GM18508 (cell line): Measurements from ENCODE around the gene LRRC63.
"Not testable (repeated sequence)": the region's sequence is repeated elsewhere in the genome, so short reads cannot be mapped to it uniquely, and the experiment has no call there.

Experiments
- ATAC-seq: cut with Tn5 transposase; IDR thresholded peaks from one replicate; pipeline ENCODE4 v1.9.1; 2021; ENCODE audit warnings: moderate number of reproducible peaks; ENCODE audit not compliant: insufficient read depth, unreplicated experiment

Gene LRRC63

DNA sequence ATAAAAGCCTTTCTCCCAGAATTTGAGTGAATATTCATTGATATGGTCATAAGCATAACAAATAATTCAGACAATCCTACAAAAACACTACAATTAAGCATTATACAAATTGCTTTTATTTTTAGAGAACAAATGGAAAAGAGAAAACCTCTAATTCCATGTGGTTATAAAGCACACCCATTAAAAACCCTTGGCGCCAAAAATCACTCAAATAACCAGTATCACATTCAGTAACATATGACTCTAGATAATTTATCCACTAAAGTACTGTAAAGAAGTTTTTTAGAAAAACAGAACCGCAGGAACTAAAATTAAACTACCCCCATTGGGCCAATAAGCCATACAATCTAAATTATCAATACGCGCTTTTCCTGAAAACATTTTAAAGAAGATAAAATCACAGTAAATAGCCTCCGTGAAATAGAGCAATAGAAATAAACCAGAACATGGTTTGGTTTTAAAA is 30.3 kb upstream of the LRRC63 start:
- no peak for ATAC-seq

DNA sequence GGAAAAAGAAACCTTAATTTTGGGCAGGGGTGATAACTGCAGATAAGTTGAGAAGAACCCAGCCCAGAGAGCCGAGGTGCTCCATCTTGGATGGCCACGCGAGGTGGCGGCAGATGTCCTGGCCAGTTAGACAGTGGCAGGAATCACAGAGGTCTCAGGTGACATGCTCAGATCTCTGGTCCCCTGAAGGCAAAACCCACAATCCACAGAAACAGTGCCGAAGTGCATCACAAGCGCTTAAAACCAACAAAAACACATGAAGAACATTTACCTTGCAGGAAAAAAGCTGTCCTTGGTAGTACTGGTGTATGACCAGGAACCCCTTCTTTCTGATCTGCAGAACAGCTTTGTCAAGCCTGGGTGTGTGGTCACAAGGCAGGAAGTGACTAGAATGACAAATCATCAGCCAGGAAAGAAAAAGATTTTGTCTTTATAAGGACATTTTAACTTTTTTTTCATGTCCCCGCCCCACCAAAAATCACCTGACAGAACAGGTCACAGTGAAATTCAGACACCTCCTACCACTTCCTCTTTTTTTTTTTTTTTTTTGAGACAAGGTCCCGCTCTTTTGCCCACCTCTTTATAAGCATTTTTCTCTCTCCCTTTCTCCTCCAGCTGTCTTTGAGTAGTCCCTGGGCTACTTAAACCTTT is 29.8 kb upstream of the LRRC63 start, which contains the start of gene LCP1:
LCP1 (minus strand) TSS at position 338 of the 651 bp plus-strand sequence. CDS start 22,515 bp downstream, outside the sequence.
- ATAC-seq: peak; percentile 56

DNA sequence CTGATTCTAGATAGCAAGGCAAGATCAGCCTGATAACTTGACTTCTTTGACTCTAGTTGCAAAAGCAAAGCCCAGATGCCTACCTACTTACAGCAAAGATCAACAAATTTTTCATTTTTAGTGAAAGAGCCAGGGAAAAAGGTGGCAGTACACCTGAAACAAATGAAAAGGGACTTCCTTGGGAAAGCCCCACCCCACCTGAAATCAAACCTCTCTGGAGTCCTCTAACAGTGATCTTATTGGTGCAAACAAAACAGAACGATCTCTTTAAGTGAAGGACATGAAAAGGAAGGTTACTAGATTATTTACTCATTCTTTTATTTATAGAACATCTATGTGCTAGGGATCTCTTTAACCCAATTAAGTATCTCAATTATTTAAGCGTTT is 29.2 kb upstream of the LRRC63 start:
- ATAC-seq: no peak

DNA sequence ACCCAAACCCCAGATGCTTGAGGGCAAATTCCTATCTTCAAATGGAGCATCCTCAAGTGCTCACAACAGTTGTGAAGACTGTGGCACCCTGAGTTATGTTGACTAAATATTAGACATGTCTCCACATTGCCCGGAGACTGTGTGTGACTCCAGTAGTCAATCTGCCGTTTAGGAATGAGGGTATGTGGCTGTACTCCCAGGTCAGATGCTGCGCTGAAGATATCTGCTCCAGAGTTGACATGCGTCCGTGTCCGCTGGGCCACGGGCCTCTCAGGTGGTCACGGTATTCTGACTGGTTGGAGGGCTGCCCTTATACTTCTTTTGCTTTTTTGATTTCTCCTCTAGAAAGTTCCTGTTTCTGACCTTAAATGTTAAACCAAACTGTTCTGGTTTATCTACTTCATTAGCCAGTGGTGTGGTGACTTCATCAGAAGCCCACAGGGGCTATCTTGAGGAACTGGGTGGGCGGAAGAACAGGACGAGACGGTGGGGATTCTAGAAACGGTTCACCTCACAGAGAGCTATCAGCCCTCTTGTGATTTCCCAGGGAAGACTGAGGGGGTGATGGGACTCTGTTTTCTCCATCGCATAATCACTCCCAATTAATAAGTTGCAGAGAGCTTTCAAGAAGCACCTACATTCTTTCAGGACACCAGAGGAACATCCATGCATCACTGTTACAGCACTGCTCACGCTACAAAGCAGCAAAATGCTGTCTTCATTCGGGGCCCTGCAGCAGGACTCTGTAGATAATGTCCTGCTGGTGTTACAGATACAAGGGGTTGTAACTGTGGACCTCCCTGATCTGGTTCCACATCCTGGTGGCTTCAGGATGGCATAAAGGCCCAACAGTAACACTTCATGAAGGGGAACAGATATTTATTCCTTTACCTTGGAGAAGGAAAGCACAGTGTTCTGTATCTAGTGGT is 28.4 kb upstream of the LRRC63 start:
- ATAC-seq: no peak

DNA sequence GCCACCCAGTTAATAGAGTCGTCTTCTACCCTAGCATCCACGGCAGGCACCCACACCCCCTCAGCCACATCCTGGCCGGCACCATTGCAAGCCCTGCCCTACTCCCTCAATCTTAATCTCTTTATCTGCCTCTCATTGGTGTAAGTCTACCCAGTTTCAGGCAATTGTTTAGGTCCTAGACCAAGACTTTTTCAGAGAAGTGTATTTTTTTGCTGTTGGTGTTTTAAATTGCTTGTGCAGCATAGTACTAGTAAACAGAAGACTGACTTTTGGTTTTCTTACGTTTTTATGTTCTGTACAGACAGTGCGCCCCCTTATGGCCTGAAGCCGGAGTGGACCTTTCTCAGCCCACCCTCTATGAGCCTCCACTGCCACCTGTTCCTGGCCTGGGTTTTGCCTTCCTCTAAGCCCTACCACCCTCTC is 27.4 kb upstream of the LRRC63 start:
- no peak for ATAC-seq

DNA sequence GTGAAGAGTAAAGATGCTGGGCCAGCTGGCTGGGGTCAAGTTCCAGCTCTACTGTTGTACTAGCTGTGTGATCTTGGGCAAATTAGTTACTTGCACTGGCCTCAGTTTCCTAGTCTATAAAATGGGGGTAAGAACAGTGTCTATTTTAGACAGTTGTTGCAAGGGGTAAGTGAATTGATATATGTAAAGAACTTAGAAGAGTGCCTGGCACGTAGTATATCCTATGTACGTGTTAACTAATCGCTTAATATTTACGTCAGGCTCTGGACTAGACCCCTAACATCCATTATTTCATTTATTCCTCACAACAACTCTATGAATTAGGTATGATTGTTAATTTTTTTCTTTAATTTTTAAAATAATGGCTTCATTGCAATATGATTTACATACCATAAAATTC is 26.1 kb upstream of the LRRC63 start:
- no peak for ATAC-seq

DNA sequence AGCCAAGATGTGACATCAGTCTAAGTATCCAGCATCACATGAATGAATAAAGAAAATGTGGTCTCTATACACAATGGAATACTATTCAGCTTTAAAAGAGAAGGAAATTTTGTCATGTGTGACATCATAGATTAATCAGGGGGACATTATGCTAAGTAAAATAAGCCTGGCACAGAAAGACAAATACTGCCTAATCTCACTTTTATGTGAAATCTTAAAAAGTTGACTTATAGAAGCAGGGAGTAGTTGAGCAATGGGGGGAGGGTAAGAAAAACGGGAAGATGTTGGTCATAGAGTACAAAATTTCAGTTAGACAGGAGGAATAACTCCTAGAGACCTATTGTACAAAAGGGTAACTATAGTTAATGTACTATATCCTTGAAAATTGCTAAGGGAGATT is 19.3 kb upstream of the LRRC63 start:
- ATAC-seq: no peak

DNA sequence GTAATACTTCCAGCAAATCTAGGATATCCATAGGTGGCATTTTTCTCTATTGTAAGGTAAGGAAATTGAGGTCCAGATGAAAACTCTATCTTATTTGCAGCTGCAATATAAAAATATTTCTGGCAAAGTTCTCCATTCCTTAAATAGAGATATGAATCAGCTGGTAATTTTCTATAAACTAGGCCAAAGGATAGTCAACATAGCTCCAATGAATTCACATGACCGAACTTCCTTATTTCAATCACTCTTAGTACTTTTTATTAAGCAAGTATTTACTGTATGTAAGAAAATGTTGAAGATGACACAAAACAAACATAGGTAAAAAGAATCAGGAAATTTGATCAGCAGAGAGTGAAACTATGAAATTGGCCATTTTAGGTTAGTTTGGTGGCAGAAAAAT is 16.7 kb upstream of the LRRC63 start:
- ATAC-seq: no peak

DNA sequence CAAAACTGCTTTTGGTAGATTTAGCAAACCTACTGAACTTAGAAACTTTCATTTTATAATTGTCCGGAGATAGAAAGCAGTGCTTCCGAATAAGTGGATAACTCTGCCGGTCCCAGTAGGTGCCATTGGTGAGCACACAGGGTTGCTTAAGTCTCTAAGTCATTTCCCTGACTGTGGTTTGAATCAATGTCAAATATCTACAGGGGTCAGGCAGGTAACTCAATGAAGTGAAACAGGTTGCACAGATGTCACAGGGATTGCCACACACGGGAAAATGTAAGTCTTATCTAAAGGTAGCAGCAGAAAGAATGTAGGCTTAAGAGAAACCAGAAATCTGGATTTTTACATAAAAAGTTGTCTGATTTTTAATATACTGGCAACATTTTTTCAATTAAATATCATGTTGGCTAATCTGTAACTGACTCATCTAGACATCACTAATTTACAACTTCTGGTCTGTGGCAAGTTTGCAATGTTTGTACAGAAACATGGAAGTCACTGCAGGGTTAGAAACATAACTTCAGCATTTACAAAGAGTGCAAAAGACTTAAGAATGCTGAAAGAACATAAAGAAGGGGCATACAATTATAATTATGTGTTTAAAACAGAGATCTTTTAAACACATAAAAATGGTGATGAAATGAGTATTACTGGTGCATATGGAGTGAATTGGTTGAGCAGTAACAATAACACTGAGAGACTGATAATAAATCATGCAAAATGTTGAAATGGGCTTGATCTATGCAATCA is 14.3 kb upstream of the LRRC63 start:
- no peak for ATAC-seq

DNA sequence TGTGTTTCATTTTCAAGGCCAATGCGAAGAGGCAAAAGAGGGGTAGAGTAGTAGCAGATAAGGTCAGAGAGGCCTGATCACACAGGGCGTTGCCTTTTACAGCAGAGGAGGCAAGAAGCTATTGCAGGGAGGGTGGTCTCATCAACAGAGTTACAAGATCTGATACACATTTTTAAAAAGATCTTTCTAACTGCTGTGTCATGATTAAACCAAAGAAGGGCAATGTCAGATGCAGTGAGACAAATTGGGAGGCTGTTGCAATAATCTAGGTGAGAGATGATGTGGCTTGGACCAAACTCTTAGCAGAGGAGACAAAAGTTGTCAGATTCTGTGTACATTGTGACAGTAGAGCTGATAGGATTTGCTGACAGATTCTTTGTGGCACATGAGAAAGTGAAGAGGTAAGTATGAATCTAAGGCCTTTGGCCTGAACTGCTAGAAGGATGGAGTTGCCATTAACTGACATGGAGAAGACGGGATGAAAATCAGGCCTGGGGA is 13.0 kb upstream of the LRRC63 start:
- ATAC-seq: no peak

DNA sequence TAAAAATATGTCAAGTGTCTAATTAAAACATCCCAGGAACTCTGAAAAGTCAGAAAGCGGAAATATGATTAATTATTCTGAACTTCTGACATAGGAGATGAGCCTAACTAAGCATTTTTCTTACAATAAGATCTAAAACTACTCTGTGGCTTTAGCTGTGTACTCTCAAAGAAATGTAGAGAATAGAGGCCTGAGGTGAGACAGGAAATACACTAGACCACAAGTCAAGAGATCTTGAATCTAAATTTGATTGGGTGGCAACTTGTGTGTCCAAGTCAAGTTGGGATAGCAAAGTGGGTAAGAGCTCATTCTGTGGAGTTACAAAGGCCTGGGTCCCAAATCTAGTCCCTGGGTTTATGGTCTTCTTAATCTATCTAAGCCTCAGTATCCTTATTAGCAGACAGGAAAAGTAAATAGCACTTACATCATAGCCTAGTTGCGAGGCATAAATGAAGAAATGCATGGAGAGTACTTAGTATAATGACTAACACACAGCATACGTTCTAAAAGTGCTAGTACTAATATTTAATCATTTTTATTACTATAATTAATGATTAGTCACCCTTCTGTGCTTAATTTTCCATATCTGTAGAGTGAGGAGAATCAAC is 9.4 kb upstream of the LRRC63 start:
- ATAC-seq: no peak

DNA sequence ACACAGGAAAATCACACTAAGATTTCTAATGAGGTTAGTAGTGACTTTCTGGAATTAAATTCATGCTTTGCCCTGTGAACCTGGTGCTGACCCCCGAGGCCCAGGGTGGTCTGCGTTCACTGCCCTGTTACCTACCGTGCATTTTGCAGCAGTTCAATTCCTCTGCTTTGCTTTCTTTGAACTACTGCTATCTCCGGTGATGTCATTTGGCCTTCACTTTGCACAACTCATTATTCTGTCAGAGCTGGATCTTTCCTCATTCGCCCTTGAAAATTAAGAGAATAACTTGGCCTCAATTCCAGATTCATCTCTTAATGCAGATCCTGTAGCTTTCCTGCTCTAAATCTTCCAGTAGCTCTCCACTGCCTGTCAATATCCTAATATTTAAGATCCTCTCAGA is 8.8 kb upstream of the LRRC63 start:
- ATAC-seq: no peak

DNA sequence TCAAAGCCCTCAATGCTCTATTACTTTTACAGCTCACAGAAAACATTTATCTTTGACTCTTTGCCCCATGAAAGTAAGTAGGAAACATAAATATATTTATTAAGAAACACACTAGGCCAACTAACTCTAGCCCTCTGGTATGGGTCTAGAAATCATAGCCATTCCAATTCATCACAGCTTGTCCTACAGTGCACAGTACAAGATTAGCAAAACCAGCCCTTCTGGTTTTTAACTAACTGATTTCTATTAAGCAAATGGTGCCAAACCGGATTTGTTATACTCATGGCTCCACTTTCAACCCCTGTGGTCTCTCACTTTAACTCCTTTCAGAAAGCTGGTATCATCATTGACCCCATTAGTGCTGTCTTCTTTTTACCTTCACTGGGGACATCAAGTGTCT is 5.6 kb upstream of the LRRC63 start:
- no peak for ATAC-seq

DNA sequence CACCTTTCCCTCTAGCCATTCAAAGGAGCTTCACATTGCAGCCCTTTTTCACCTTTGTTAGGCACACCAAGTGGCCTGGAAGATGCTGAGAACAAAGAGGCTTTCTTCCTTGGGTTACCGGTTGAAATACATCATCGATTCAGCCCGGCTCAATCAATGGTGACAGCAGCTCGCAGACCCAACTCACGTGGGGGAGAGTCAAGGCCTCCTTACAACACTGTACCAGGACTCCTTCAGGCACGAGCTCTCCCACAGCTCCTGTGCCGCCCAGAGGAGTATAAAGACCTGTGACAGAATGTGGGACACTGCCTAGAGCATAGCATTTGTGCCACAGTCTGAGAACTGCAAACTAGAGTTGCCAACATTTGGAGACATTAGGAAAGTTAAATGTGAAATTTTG is 3.9 kb upstream of the LRRC63 start:
- no peak for ATAC-seq

DNA sequence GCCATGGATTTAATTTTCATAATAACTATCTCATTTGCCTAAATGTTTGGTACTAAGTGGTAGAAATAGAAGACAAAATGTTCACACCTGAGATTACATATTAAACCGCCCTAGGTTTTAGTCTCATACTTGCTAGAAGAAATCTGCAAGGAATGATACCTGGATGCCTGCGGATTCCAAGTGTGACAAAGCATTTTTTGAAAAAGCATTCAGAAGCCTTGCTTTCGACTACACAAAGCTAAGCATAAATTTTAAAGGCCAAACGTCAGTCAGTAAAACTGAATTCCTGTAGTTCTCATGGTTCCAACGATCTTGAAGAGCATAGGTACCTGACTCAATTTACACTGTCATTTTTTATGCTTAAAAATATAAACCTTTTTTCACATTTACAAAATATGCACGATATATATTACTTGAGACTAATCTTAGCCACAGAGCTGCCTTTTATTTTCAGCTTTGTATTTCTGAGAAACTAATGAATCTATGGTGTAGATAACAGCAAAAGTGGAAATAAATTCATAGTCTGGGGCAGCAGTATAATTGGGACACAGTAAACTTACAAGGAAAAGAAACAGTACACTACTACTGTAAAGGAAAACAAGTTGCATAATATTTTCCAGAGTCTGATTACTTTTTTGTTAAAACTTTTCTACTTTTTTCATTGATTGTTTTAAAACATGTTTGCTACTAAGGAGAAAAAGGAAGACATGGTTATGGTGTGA is 1.2 kb upstream of the LRRC63 start:
- no peak for ATAC-seq

DNA sequence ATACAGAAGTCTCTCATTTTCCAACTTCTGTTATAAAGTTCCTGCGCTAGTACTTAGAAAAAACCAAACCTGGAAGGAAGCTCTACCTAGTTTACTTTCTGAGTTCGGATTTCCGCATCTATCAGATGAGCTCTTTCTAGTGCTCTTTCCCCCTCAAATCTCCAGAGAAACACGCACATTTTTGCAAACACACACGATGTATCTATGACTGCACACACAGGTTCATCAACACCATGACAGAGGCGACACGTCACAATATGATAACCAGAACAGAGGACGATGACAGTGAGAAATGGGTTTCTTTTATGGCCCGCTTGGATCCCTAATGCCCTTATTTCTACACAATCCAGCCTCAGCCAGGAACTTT is 629 bp upstream of the LRRC63 start:
- ATAC-seq: no peak

DNA sequence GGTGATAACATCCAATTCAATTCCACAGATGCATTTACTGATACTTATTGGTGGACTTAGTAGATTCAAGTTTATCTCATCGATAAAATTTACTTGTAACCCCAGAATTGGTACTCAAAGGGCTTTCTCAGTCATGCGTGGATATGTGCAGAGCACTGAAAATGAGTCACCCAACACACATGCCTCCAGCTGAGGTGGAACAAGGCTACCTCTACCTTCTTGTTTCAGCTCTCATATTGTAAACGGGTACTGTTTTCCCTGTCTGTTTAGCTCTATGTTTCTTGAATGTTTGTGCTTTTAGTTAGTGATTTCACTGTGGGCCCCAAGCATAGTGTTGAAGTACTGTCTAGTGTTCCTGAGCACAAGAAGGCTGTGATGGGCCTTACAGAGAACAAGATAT is 1.5 kb downstream of the LRRC63 start:
- ATAC-seq: no peak

DNA sequence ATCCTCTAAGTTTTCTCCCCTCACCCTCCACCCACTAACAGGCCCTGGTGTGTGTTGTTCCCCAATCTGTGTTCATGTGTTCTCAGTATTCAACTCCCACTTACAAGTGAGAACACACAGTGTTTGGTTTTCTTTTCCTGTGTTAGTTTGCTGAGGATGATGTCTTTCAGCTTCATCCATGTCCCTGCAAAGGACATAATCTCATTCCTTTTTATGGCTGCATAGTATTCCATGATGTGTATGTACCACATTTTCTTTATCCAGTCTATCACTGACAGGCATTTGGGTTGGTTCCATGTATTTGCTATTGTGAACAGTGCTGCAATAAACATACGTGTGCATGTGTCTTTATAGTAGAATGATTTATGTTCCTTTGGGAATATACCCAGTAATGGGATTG is 3.0 kb downstream of the LRRC63 start:
- not testable (repeated sequence) for ATAC-seq

DNA sequence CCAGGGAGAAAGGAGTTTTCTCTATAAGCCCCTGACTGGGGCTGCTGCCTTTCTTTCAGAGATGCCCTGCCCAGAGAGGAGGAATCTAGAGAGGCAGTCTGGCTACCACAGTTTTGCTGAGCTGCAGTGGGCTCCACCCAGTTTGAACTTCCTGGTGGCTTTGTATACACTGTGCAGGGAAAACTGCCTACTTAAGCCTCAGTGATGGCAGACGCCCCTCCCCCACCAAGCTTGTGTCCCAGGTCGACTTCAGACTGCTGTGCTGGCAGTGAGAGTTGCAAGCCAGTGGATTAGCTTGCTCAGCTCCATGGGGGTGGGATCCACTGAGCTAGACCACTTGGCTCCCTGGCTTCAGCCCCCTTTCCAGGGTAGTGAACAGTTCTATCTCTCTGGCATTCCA is 8.5 kb downstream of the LRRC63 start:
- not testable (repeated sequence) for ATAC-seq

DNA sequence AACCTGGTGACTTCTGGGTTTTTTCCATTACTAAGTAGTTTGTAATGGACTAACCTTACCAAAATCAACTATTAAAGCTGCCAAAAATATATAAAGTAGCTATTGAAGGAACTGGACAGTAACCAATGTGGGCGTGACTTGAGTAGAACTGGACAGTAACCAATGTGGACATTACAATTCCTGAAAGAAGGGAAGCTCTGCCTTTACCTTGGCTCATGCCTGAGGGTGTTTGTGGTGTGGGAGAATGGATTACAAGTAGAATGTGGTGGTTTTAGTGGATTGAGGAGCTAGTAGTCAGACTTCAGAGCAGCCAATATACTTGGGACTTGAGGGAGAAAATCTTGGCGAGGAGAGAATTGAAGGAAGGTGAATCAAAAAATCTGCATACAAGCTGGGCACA is 17.5 kb downstream of the LRRC63 start:
- no peak for ATAC-seq
